ENCODE data around the gene ZDHHC3.

DNA sequence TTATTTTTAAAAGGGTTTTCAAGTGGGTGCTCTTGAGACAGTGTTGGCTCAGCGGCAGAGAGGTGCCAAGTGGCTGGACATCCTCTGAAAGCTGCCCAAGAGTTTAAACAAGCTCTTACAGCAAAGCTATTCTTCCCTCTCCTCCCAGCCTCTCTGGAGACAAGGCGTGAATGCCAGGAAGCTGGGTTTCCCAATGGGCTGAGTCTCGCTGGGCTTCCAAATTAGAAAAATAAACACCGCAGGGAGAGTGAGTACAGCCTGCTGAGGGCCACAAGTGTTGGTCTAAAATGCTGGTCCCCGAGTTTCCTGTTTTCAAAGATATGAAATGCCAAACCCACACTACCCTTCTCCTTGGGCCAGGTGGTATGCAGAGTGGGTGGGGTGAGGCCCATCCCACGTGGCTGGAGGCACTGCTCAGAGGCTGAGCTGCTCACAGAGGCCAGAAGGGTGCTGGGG, 36.4 kb downstream of the ZDHHC3 start:
- TF ChIP-seq, protein P1, sequence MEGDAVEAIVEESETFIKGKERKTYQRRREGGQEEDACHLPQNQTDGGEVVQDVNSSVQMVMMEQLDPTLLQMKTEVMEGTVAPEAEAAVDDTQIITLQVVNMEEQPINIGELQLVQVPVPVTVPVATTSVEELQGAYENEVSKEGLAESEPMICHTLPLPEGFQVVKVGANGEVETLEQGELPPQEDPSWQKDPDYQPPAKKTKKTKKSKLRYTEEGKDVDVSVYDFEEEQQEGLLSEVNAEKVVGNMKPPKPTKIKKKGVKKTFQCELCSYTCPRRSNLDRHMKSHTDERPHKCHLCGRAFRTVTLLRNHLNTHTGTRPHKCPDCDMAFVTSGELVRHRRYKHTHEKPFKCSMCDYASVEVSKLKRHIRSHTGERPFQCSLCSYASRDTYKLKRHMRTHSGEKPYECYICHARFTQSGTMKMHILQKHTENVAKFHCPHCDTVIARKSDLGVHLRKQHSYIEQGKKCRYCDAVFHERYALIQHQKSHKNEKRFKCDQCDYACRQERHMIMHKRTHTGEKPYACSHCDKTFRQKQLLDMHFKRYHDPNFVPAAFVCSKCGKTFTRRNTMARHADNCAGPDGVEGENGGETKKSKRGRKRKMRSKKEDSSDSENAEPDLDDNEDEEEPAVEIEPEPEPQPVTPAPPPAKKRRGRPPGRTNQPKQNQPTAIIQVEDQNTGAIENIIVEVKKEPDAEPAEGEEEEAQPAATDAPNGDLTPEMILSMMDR (IDR thresholded peaks at IDR 0.05), result no peak
- no peak for TF ChIP-seq POLR2A (IDR thresholded peaks at IDR 0.05)

All from breast epithelium (tissue), 3 donors.